ENCODE results near the gene NGFR.

- TF ChIP-seq MXI1 (IDR thresholded peaks at IDR 0.05; ENCODE audit: low read depth, low read length): no peak
- TF ChIP-seq, protein P1, sequence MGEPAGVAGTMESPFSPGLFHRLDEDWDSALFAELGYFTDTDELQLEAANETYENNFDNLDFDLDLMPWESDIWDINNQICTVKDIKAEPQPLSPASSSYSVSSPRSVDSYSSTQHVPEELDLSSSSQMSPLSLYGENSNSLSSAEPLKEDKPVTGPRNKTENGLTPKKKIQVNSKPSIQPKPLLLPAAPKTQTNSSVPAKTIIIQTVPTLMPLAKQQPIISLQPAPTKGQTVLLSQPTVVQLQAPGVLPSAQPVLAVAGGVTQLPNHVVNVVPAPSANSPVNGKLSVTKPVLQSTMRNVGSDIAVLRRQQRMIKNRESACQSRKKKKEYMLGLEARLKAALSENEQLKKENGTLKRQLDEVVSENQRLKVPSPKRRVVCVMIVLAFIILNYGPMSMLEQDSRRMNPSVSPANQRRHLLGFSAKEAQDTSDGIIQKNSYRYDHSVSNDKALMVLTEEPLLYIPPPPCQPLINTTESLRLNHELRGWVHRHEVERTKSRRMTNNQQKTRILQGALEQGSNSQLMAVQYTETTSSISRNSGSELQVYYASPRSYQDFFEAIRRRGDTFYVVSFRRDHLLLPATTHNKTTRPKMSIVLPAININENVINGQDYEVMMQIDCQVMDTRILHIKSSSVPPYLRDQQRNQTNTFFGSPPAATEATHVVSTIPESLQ (CRISPR knock-in tag; IDR thresholded peaks at IDR 0.05): no peak
Measured at GRCh38 chr17:49513641-49514040, 18.5 kb downstream of the NGFR start.
